SH-SY5Y (cell line): Measurements from ENCODE around the gene NELL2.

Experiments
- GATA2 ChIP-seq: IDR thresholded peaks from 2 replicates; pipeline ENCODE4 v1.6.1; 2011; ENCODE audit warnings: mild to moderate bottlenecking, low read depth, low read length
- GATA3 ChIP-seq: IDR thresholded peaks from 2 replicates; pipeline ENCODE4 v1.6.1; 2011; ENCODE audit warnings: low read depth, mild to moderate bottlenecking, low read length, moderate library complexity

DNA sequence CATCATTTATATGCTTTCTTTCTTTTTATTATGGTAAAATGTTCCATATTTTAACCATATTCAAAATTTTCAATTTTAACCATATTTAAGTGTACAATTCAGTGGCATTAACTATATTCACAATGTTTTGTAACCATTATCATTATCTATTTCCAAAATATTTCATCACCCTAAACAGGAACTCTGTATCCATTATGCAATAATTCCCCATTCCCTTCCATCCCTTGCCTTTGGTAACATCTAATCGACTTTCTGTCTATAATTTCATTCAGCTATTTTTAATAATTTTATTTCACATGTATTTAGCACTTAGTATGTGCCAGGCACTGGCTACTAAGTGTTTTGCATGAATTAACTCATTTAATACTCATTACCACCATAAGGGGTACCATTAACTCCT is 287.5 kb downstream of the NELL2 start:
- no peak for TF ChIP-seq GATA2
- TF ChIP-seq GATA3: no peak
